HCT116 (cell line): ENCODE results near the gene GPR27. TPM values are rescaled to one million over a fixed set of nuclear protein-coding genes. Genes with fewer than 3 reads are reported as not detected.

Source experiments
- ATAC-seq: fragments of 200-7000 bp; cut with Tn5 transposase; 2 replicates; pipeline ENCODE4 v1.9.1; 2020; ENCODE audit warnings: mild to moderate bottlenecking, moderate library complexity
- BruUV-seq: library from RNA; stranded (reverse); fragments of 400-500 nt; replicated peaks from 2 replicates; lab custom pipeline; 2021; lab: Mats Ljungman, UMichigan
- CTCF ChIA-PET: fragments of 300-600 bp; sonication (Branson Sonifier 250); formaldehyde crosslinking; loops from one replicate; lab custom pipeline; 2021; ENCODE audit warnings: antibody characterized with exemption; lab: Charles Lee
- POLR2A ChIA-PET: fragments of 300-600, 350-600 bp; sonication (Branson Sonifier 250); formaldehyde crosslinking; loops from one replicate; lab custom pipeline; 2021; ENCODE audit warnings: antibody characterized with exemption; lab: Charles Lee
- RAD21 ChIA-PET, 2 experiments: fragments of 300-600 bp; sonication (Branson Sonifier 250); formaldehyde crosslinking; loops; one replicate each; lab custom pipeline; 2023; ENCODE audit warnings: low total read pairs in 2 of 2; ENCODE audit not compliant: uncharacterized antibody in 2 of 2, unreplicated experiment in 2 of 2, low non-redundant PET in 1 of 2; lab: Charles Lee
- DNase-seq: peaks from one replicate; pipeline ENCODE4 v3.0.0-alpha.2; 2010; ENCODE audit warnings: low read depth, low spot score
- H2AFZ ChIP-seq: fragments of 200-600 bp; shearing (Covaris generic), sonication (generic); 2 replicates; pipeline ENCODE4 v1.6.1; 2017; ENCODE audit warnings: low read depth, mixed run types, mixed read lengths, antibody characterized with exemption, low read length; ENCODE audit not compliant: poor library complexity, severe bottlenecking
- H3K27ac ChIP-seq: 2 replicates; pipeline ENCODE4 v1.5.1; 2012; ENCODE audit warnings: low read depth, low read length
- H3K27me3 ChIP-seq: fragments of 200-600 bp; sonication (generic); 2 replicates; pipeline ENCODE4 v1.6.1; 2016; ENCODE audit warnings: mixed run types, low read length, mixed read lengths; ENCODE audit not compliant: insufficient read depth
- H3K36me3 ChIP-seq, 2 experiments: fragments of 200-500 bp in 1 of 2; fragments of 200-600 bp in 1 of 2; sonication (Bioruptor generic) in 1 of 2; sonication (generic) in 1 of 2; 2 replicates each; pipeline versions ENCODE4 v1.5.1 to v1.6.1; 2014 to 2016; ENCODE audit warnings: low read length in 2 of 2, inconsistent platforms in 1 of 2, mixed read lengths in 1 of 2, mixed run types in 1 of 2; ENCODE audit not compliant: insufficient read depth in 2 of 2, control insufficient read depth in 1 of 2
- H3K4me1 ChIP-seq, 2 experiments: fragments of 200-600 bp in 1 of 2; sonication (generic) in 1 of 2; 2 replicates each; pipeline versions ENCODE4 v1.5.1 to v1.6.1; 2012 to 2017; ENCODE audit warnings: low read length in 2 of 2, inconsistent platforms in 1 of 2, mild to moderate bottlenecking in 1 of 2, mixed read lengths in 1 of 2, mixed run types in 1 of 2, moderate library complexity in 1 of 2; ENCODE audit not compliant: insufficient read depth in 2 of 2, control insufficient read depth in 1 of 2
- H3K4me2 ChIP-seq: fragments of 200-600 bp; sonication (generic); 2 replicates; pipeline ENCODE4 v1.6.1; 2017; ENCODE audit warnings: mixed run types, low read length, mixed read lengths
- H3K4me3 ChIP-seq, 2 experiments: fragments of 200-600 bp in 1 of 2; sonication (generic) in 1 of 2; replicated peaks in 1 of 2; 2 replicates each; pipeline ENCODE4 v1.5.1; 2011 to 2016; ENCODE audit warnings: low read length in 2 of 2, control low read depth in 1 of 2, low read depth in 1 of 2, mild to moderate bottlenecking in 1 of 2, mixed read lengths in 1 of 2, mixed run types in 1 of 2
- H3K79me2 ChIP-seq: fragments of 200-600 bp; sonication (generic); 2 replicates; pipeline ENCODE4 v1.6.1; 2017; ENCODE audit warnings: mild to moderate bottlenecking, mixed run types, low read length, moderate library complexity, mixed read lengths; ENCODE audit not compliant: insufficient read depth
- H3K9ac ChIP-seq: fragments of 200-600 bp; sonication (generic); 2 replicates; pipeline ENCODE4 v1.6.1; 2016; ENCODE audit warnings: low read length, mixed read lengths
- H3K9me2 ChIP-seq: fragments of 200-600 bp; sonication (generic), shearing (Covaris generic); 2 replicates; pipeline ENCODE4 v1.6.1; 2017; ENCODE audit warnings: mixed run types, mild to moderate bottlenecking, moderate library complexity; ENCODE audit not compliant: insufficient read depth
- H3K9me3 ChIP-seq, 2 experiments: fragments of 200-500 bp in 1 of 2; fragments of 200-600 bp in 1 of 2; sonication (Bioruptor generic) in 1 of 2; sonication (generic) in 1 of 2; 2 replicates each; pipeline ENCODE4 v1.6.1; 2014 to 2017; ENCODE audit warnings: low read length in 2 of 2, mixed read lengths in 2 of 2, inconsistent platforms in 1 of 2, low read depth in 1 of 2, mild to moderate bottlenecking in 1 of 2, mixed run types in 1 of 2, moderate library complexity in 1 of 2; ENCODE audit not compliant: control insufficient read depth in 1 of 2, insufficient read depth in 1 of 2
- H4K20me1 ChIP-seq: fragments of 200-600 bp; sonication (generic), shearing (Covaris generic); 2 replicates; pipeline ENCODE4 v1.6.1; 2017; ENCODE audit warnings: mixed run types, mild to moderate bottlenecking, moderate library complexity; ENCODE audit not compliant: insufficient read depth
- CEBPB ChIP-seq: IDR thresholded peaks from 2 replicates; pipeline ENCODE4 v1.6.1; 2012; ENCODE audit warnings: low read depth
- EGR1 ChIP-seq: IDR thresholded peaks from 2 replicates; pipeline ENCODE4 v1.6.1; 2012; ENCODE audit warnings: low read depth
- ELF1 ChIP-seq: IDR thresholded peaks from 2 replicates; pipeline ENCODE4 v1.6.1; 2012; ENCODE audit warnings: low read depth, borderline replicate concordance
- ZFX ChIP-seq: fragments of 450-650 bp; IDR thresholded peaks from 2 replicates; pipeline ENCODE4 v1.6.1; 2017
- ZNF274 ChIP-seq: fragments of 200-500 bp; sonication (Bioruptor generic); IDR thresholded peaks from 2 replicates; pipeline ENCODE4 v1.6.1; 2014; ENCODE audit warnings: mild to moderate bottlenecking, low read depth, low read length, inconsistent platforms
- intact Hi-C: fragments of 100-400 bp; cut with micrococcal nuclease; formaldehyde crosslinking; loops from 2 replicates; pipeline ENCODE4 v1.10.0; 2022
- total RNA-seq: library from RNA; stranded (reverse); gene quantifications from one replicate; pipeline ENCODE4 v1.2.1, GENCODE V29; 2021; ENCODE audit not compliant: unreplicated experiment
- TF ChIP-seq, protein P1 (sequence below): IDR thresholded peaks from 2 replicates; pipeline ENCODE4 v1.6.1; 2011; ENCODE audit warnings: mild to moderate bottlenecking, low read length, moderate library complexity; ENCODE audit not compliant: insufficient replicate concordance; ENCODE audit errors: extremely low read depth
- TF ChIP-seq, protein P2 (sequence below): IDR thresholded peaks from 2 replicates; pipeline ENCODE4 v1.6.1; 2012

Gene GPR27
- total RNA-seq, 1 experiment from 2014 or later = not detected

- no peak for DNase-seq
- TF ChIP-seq ZFX = no peak
- TF ChIP-seq, protein P1, sequence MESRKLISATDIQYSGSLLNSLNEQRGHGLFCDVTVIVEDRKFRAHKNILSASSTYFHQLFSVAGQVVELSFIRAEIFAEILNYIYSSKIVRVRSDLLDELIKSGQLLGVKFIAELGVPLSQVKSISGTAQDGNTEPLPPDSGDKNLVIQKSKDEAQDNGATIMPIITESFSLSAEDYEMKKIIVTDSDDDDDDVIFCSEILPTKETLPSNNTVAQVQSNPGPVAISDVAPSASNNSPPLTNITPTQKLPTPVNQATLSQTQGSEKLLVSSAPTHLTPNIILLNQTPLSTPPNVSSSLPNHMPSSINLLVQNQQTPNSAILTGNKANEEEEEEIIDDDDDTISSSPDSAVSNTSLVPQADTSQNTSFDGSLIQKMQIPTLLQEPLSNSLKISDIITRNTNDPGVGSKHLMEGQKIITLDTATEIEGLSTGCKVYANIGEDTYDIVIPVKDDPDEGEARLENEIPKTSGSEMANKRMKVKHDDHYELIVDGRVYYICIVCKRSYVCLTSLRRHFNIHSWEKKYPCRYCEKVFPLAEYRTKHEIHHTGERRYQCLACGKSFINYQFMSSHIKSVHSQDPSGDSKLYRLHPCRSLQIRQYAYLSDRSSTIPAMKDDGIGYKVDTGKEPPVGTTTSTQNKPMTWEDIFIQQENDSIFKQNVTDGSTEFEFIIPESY = no peak
- TF ChIP-seq, protein P2, sequence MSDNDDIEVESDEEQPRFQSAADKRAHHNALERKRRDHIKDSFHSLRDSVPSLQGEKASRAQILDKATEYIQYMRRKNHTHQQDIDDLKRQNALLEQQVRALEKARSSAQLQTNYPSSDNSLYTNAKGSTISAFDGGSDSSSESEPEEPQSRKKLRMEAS = no peak
- TF ChIP-seq CEBPB = no peak
- no peak for TF ChIP-seq ZNF274
- no peak for TF ChIP-seq ELF1
- TF ChIP-seq EGR1 = no peak
- TF ChIP-seq, all 23 proteins: peak for 0
- ChIA-PET CTCF (no interaction called here), POLR2A (no interaction called here), RAD21 (no interaction called here)
- Histone ChIP-seq H3K9me3 (no peaks in the 10 kb centered on the region), H3K4me2 (no peak overlapping the region), H3K4me3 (no peak overlapping the region), H3K9ac (no peak overlapping the region), H3K36me3 (no peaks in the 10 kb centered on the region), H4K20me1 (no peaks in the 10 kb centered on the region), H3K27me3 (no peaks in the 10 kb centered on the region), H3K4me1 (no peaks in the 10 kb centered on the region), H3K27ac (no peak overlapping the region), H2AFZ (no peak overlapping the region), H3K79me2 (no peaks in the 10 kb centered on the region), H3K9me2 (no peaks in the 10 kb centered on the region)
- ATAC-seq = no peak
- BruUV-seq = no TSS peak
- intact Hi-C loops = no loop called here
Measured at GRCh38 chr3:71752831-71753700, 589 bp upstream of the GPR27 start.
